DOHH2 (cell line): Measurements from ENCODE around the gene MPPED2.

Experiments used
- H3F3A ChIP-seq: fragments of 200-600 bp; sonication (generic), shearing (Covaris generic); 2 replicates; pipeline ENCODE4 v1.6.0; 2016; ENCODE audit warnings: antibody characterized with exemption, mild to moderate bottlenecking; ENCODE audit not compliant: control insufficient read depth, insufficient read depth
- H3K27ac ChIP-seq: fragments of 200-600 bp; sonication (generic); 2 replicates; pipeline ENCODE4 v1.5.1; 2014; ENCODE audit warnings: low read depth, mild to moderate bottlenecking, low read length, moderate library complexity
- H3K27me3 ChIP-seq: fragments of 200-600 bp; sonication (generic); 2 replicates; pipeline ENCODE4 v1.6.1; 2014; ENCODE audit warnings: mild to moderate bottlenecking, low read length, mixed read lengths; ENCODE audit not compliant: control insufficient read depth
- H3K36me3 ChIP-seq: fragments of 200-600 bp; sonication (generic); 2 replicates; pipeline ENCODE4 v1.6.1; 2014; ENCODE audit warnings: mild to moderate bottlenecking, low read length, moderate library complexity, mixed read lengths; ENCODE audit not compliant: control insufficient read depth
- H3K4me1 ChIP-seq: fragments of 200-600 bp; sonication (generic); 2 replicates; pipeline ENCODE4 v1.6.1; 2014; ENCODE audit warnings: mild to moderate bottlenecking, low read length, mixed read lengths; ENCODE audit not compliant: control insufficient read depth
- H3K4me2 ChIP-seq: fragments of 200-600 bp; sonication (generic); 2 replicates; pipeline ENCODE4 v1.6.0; 2014; ENCODE audit warnings: mild to moderate bottlenecking, low read length, moderate library complexity
- H3K4me3 ChIP-seq: fragments of 200-600 bp; sonication (generic); 2 replicates; pipeline ENCODE4 v1.5.1; 2014; ENCODE audit warnings: mild to moderate bottlenecking, low read length, mixed read lengths
- H3K79me2 ChIP-seq: fragments of 200-600 bp; sonication (generic); 2 replicates; pipeline ENCODE4 v1.6.1; 2014; ENCODE audit warnings: mild to moderate bottlenecking, low read length, mixed read lengths; ENCODE audit not compliant: control insufficient read depth
- H3K9me2 ChIP-seq: fragments of 200-600 bp; sonication (generic); replicated peaks from 2 replicates; pipeline ENCODE4 v1.6.1; 2014; ENCODE audit warnings: mild to moderate bottlenecking, low read length, mixed read lengths; ENCODE audit not compliant: control insufficient read depth
- H3K9me3 ChIP-seq: fragments of 200-600 bp; sonication (generic); 2 replicates; pipeline ENCODE4 v1.6.1; 2014; ENCODE audit warnings: antibody characterized with exemption, low read length, mixed read lengths; ENCODE audit not compliant: control insufficient read depth, insufficient read depth
- H4K20me1 ChIP-seq: fragments of 200-600 bp; sonication (generic); 2 replicates; pipeline ENCODE4 v1.6.0; 2014; ENCODE audit warnings: low read depth, mild to moderate bottlenecking, antibody characterized with exemption, low read length, moderate library complexity; ENCODE audit not compliant: control insufficient read depth, insufficient read depth
- EZH2phosphoT487 ChIP-seq: fragments of 200-600 bp; sonication (generic); IDR thresholded peaks from 2 replicates; pipeline ENCODE4 v1.6.1; 2017; ENCODE audit warnings: borderline replicate concordance, mild to moderate bottlenecking, antibody characterized with exemption, low read length, moderate library complexity, mixed read lengths
- TF ChIP-seq, protein P1 (sequence below): fragments of 200-600 bp; sonication (generic); IDR thresholded peaks from one replicate; pipeline ENCODE4 v1.5.1; 2014; ENCODE audit warnings: antibody characterized with exemption, mild to moderate bottlenecking, low read depth, low read length; ENCODE audit not compliant: poor library complexity, severe bottlenecking

Gene MPPED2

DNA sequence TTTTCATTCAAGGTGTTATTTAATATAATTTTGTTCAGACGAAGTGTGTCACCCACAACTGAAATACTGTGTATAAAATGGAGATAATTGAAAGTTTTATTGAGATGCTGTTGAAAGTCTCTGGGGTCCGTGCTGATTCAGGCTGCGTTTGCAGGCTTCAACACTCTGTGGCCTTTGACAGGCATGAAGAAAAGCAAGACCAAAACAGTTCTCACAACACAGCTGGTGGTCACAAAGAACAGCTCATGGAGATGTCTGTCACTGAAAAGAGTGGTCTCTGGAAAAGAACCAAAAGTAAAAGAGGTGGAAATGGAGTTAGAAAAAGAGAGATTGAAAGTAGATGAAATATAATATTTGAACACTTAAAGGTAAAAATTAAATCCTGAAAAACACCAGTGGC is 9.8 kb upstream of the MPPED2 start:
- TF ChIP-seq, protein P1, sequence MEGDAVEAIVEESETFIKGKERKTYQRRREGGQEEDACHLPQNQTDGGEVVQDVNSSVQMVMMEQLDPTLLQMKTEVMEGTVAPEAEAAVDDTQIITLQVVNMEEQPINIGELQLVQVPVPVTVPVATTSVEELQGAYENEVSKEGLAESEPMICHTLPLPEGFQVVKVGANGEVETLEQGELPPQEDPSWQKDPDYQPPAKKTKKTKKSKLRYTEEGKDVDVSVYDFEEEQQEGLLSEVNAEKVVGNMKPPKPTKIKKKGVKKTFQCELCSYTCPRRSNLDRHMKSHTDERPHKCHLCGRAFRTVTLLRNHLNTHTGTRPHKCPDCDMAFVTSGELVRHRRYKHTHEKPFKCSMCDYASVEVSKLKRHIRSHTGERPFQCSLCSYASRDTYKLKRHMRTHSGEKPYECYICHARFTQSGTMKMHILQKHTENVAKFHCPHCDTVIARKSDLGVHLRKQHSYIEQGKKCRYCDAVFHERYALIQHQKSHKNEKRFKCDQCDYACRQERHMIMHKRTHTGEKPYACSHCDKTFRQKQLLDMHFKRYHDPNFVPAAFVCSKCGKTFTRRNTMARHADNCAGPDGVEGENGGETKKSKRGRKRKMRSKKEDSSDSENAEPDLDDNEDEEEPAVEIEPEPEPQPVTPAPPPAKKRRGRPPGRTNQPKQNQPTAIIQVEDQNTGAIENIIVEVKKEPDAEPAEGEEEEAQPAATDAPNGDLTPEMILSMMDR = no peak
- TF ChIP-seq EZH2phosphoT487 = no peak
- H3K9me3 ChIP-seq = no peaks in the 10 kb centered on the region
- no peaks in the 10 kb centered on the region for H3F3A ChIP-seq
- H3K27ac ChIP-seq = no peak overlapping the region
- H3K4me2 ChIP-seq = no peak overlapping the region
- no peaks in the 10 kb centered on the region for H4K20me1 ChIP-seq
- H3K36me3 ChIP-seq = no peaks in the 10 kb centered on the region
- no peaks in the 10 kb centered on the region for H3K79me2 ChIP-seq
- no peaks in the 10 kb centered on the region for H3K4me1 ChIP-seq
- H3K4me3 ChIP-seq = no peak overlapping the region
- H3K9me2 ChIP-seq = no peaks in the 10 kb centered on the region
- H3K27me3 ChIP-seq = no peaks in the 10 kb centered on the region

DNA sequence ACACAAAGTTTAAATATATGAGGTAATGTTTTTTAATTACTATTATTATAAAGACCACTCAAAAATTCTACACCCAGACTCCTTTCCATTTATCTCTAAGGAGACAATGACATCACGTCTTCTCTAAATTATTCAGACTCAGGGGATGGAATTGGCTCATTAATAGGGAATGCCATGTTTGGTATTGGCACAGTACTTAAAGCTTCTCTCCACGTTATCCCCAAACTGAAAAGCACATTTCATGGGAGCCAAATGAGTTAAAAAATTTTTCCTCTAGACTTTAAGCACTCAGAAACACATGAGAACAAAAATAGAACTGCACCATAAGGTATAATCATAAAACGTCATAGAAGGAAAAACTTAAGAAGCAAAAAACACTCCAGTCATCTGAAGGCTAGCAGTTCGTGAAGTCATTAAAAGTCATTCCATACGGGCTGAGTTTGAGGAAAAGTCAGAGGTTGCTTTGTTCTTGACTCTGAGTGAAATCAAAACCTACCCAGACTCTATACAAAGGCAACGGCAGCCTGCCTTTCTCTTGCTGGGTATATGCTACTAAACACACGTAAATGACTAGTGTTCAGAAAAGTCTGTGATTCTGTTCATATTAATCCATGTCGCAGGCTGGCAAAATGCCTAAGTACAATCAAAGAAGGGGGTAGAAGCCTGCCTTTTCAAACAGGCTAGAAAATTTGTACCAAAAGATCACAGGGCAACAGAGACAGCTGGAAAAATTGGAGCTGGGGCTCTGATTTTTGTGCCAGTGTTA is 8.7 kb upstream of the MPPED2 start:
- H4K20me1 ChIP-seq = no peaks in the 10 kb centered on the region
- no peak overlapping the region for H3K27ac ChIP-seq
- no peaks in the 10 kb centered on the region for H3K27me3 ChIP-seq
- H3K79me2 ChIP-seq = no peaks in the 10 kb centered on the region
- no peak overlapping the region for H3K4me3 ChIP-seq
- H3K9me3 ChIP-seq = no peaks in the 10 kb centered on the region
- no peaks in the 10 kb centered on the region for H3K36me3 ChIP-seq
- H3K9me2 ChIP-seq = no peaks in the 10 kb centered on the region
- H3K4me2 ChIP-seq = no peak overlapping the region
- TF ChIP-seq, protein P1 = no peak
- no peak for TF ChIP-seq EZH2phosphoT487
- no peaks in the 10 kb centered on the region for H3F3A ChIP-seq
- no peaks in the 10 kb centered on the region for H3K4me1 ChIP-seq

DNA sequence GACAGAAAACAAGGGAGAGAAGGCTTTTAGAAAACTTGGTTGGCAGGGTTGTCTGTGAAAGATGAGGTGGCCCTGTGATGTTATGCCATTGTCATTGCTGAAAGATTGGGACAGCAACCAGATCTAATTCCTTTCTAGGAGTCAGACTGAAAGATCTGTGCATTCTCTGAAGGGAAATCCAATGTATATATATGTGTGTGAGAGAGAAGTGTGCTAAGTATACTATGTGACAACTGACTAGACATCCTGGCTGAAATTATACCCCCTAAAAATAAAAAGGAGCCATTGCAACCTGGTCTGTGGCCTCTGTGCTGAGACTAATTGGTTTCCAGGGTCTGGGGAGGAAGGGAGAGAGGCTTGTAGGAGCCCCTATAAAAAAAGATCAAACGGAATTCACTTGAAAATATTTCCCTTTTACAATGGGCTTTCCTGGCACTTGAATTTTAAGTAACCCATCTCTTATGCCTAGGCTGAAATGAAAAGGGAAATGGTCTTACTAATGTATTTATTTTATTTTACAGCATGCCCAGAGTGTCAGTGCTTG is 1.2 kb upstream of the MPPED2 start:
- Histone ChIP-seq H3K36me3 (no peaks in the 10 kb centered on the region), H3K9me2 (no peaks in the 10 kb centered on the region), H4K20me1 (no peaks in the 10 kb centered on the region), H3K4me1 (no peaks in the 10 kb centered on the region), H3K27ac (no peak overlapping the region), H3K79me2 (no peaks in the 10 kb centered on the region), H3K4me3 (no peak overlapping the region), H3K9me3 (no peaks in the 10 kb centered on the region), H3F3A (no peaks in the 10 kb centered on the region), H3K4me2 (no peak overlapping the region), H3K27me3 (no peaks in the 10 kb centered on the region)
- TF ChIP-seq, protein P1 = no peak
- TF ChIP-seq EZH2phosphoT487 = no peak
